Measurements from ENCODE around the gene NAV2.

Gene NAV2

GRCh38 chr11:20042811-20043341 is 330.2 kb downstream of the NAV2 start:
- Mint-ChIP-seq H3K27me3 (ENCODE audit: low read depth) (no peaks in the 10 kb centered on the region), H3K4me3 (no peak overlapping the region), H3K27ac (no peak overlapping the region), H3K36me3 (ENCODE audit: low read depth) (no peaks in the 10 kb centered on the region), H3K9me3 (no peaks in the 10 kb centered on the region), H3K4me1 (ENCODE audit: low read depth) (no peaks in the 10 kb centered on the region)

- Mint-ChIP-seq H3K4me1 (ENCODE audit: low read depth) (no peaks in the 10 kb centered on the region), H3K36me3 (ENCODE audit: low read depth) (no peaks in the 10 kb centered on the region), H3K27ac (no peak overlapping the region), H3K27me3 (ENCODE audit: low read depth) (no peaks in the 10 kb centered on the region), H3K9me3 (no peaks in the 10 kb centered on the region), H3K4me3 (no peak overlapping the region)
Observed at GRCh38 chr11:20043992-20044391, 331.4 kb downstream of the NAV2 start.

- no peak overlapping the region for H3K27ac Mint-ChIP-seq
- no peaks in the 10 kb centered on the region for H3K9me3 Mint-ChIP-seq
- no peaks in the 10 kb centered on the region for H3K36me3 Mint-ChIP-seq (ENCODE audit: low read depth)
- H3K27me3 Mint-ChIP-seq (ENCODE audit: low read depth): no peaks in the 10 kb centered on the region
- H3K4me3 Mint-ChIP-seq: no peak overlapping the region
- no peaks in the 10 kb centered on the region for H3K4me1 Mint-ChIP-seq (ENCODE audit: low read depth)
Observed at GRCh38 chr11:20045098-20045688, 332.6 kb downstream of the NAV2 start.

- Mint-ChIP-seq H3K9me3 (no peaks in the 10 kb centered on the region), H3K27me3 (ENCODE audit: low read depth) (no peaks in the 10 kb centered on the region), H3K4me3 (no peak overlapping the region), H3K36me3 (ENCODE audit: low read depth) (no peaks in the 10 kb centered on the region), H3K4me1 (ENCODE audit: low read depth) (no peaks in the 10 kb centered on the region), H3K27ac (no peak overlapping the region)
Observed at GRCh38 chr11:20046416-20046815, 333.8 kb downstream of the NAV2 start.

- Mint-ChIP-seq H3K27ac (no peak overlapping the region), H3K4me1 (ENCODE audit: low read depth) (no peaks in the 10 kb centered on the region), H3K36me3 (ENCODE audit: low read depth) (no peaks in the 10 kb centered on the region), H3K4me3 (no peak overlapping the region), H3K9me3 (no peaks in the 10 kb centered on the region), H3K27me3 (ENCODE audit: low read depth) (no peaks in the 10 kb centered on the region)
Observed at GRCh38 chr11:20047006-20047768, 334.6 kb downstream of the NAV2 start.

GRCh38 chr11:20047769-20048154 is 335.1 kb downstream of the NAV2 start:
- Mint-ChIP-seq H3K27me3 (ENCODE audit: low read depth) (no peaks in the 10 kb centered on the region), H3K4me1 (ENCODE audit: low read depth) (no peaks in the 10 kb centered on the region), H3K36me3 (ENCODE audit: low read depth) (no peaks in the 10 kb centered on the region), H3K27ac (no peak overlapping the region), H3K9me3 (no peaks in the 10 kb centered on the region), H3K4me3 (no peak overlapping the region)

GRCh38 chr11:20048246-20048645 is 335.6 kb downstream of the NAV2 start:
- Mint-ChIP-seq H3K9me3 (no peaks in the 10 kb centered on the region), H3K27ac (no peak overlapping the region), H3K4me3 (no peak overlapping the region), H3K36me3 (ENCODE audit: low read depth) (no peaks in the 10 kb centered on the region), H3K4me1 (ENCODE audit: low read depth) (no peaks in the 10 kb centered on the region), H3K27me3 (ENCODE audit: low read depth) (no peaks in the 10 kb centered on the region)

- Mint-ChIP-seq H3K9me3 (no peaks in the 10 kb centered on the region), H3K27me3 (ENCODE audit: low read depth) (no peaks in the 10 kb centered on the region), H3K4me3 (no peak overlapping the region), H3K27ac (no peak overlapping the region), H3K36me3 (ENCODE audit: low read depth) (no peaks in the 10 kb centered on the region), H3K4me1 (ENCODE audit: low read depth) (no peaks in the 10 kb centered on the region)
Observed at GRCh38 chr11:20048707-20049106, 336.1 kb downstream of the NAV2 start.

GRCh38 chr11:20049231-20049630 is 336.6 kb downstream of the NAV2 start:
- H3K27ac Mint-ChIP-seq: no peak overlapping the region
- no peaks in the 10 kb centered on the region for H3K27me3 Mint-ChIP-seq (ENCODE audit: low read depth)
- H3K36me3 Mint-ChIP-seq (ENCODE audit: low read depth): no peaks in the 10 kb centered on the region
- H3K4me1 Mint-ChIP-seq (ENCODE audit: low read depth): no peaks in the 10 kb centered on the region
- H3K4me3 Mint-ChIP-seq: no peak overlapping the region
- H3K9me3 Mint-ChIP-seq: no peaks in the 10 kb centered on the region

GRCh38 chr11:20050048-20050447 is 337.4 kb downstream of the NAV2 start:
- Mint-ChIP-seq H3K9me3 (no peaks in the 10 kb centered on the region), H3K4me3 (no peak overlapping the region), H3K27ac (no peak overlapping the region), H3K36me3 (ENCODE audit: low read depth) (no peaks in the 10 kb centered on the region), H3K4me1 (ENCODE audit: low read depth) (no peaks in the 10 kb centered on the region), H3K27me3 (ENCODE audit: low read depth) (no peaks in the 10 kb centered on the region)

- no peaks in the 10 kb centered on the region for H3K9me3 Mint-ChIP-seq
- no peaks in the 10 kb centered on the region for H3K36me3 Mint-ChIP-seq (ENCODE audit: low read depth)
- no peak overlapping the region for H3K27ac Mint-ChIP-seq
- no peaks in the 10 kb centered on the region for H3K4me1 Mint-ChIP-seq (ENCODE audit: low read depth)
- no peaks in the 10 kb centered on the region for H3K27me3 Mint-ChIP-seq (ENCODE audit: low read depth)
- no peak overlapping the region for H3K4me3 Mint-ChIP-seq
Observed at GRCh38 chr11:20050551-20051333, 338.1 kb downstream of the NAV2 start.

GRCh38 chr11:20051469-20052399 is 339.1 kb downstream of the NAV2 start:
- Mint-ChIP-seq H3K36me3 (ENCODE audit: low read depth) (no peaks in the 10 kb centered on the region), H3K27me3 (ENCODE audit: low read depth) (no peaks in the 10 kb centered on the region), H3K4me3 (no peak overlapping the region), H3K9me3 (no peaks in the 10 kb centered on the region), H3K27ac (no peak overlapping the region), H3K4me1 (ENCODE audit: low read depth) (no peaks in the 10 kb centered on the region)

GRCh38 chr11:20053572-20053971 is 340.9 kb downstream of the NAV2 start:
- no peaks in the 10 kb centered on the region for H3K27me3 Mint-ChIP-seq (ENCODE audit: low read depth)
- no peak overlapping the region for H3K4me3 Mint-ChIP-seq
- no peaks in the 10 kb centered on the region for H3K4me1 Mint-ChIP-seq (ENCODE audit: low read depth)
- no peaks in the 10 kb centered on the region for H3K9me3 Mint-ChIP-seq
- no peaks in the 10 kb centered on the region for H3K36me3 Mint-ChIP-seq (ENCODE audit: low read depth)
- no peak overlapping the region for H3K27ac Mint-ChIP-seq

GRCh38 chr11:20054584-20054983 is 341.9 kb downstream of the NAV2 start:
- H3K27ac Mint-ChIP-seq: no peak overlapping the region
- H3K36me3 Mint-ChIP-seq (ENCODE audit: low read depth): no peaks in the 10 kb centered on the region
- H3K9me3 Mint-ChIP-seq: no peaks in the 10 kb centered on the region
- H3K4me3 Mint-ChIP-seq: no peak overlapping the region
- H3K27me3 Mint-ChIP-seq (ENCODE audit: low read depth): no peaks in the 10 kb centered on the region
- no peaks in the 10 kb centered on the region for H3K4me1 Mint-ChIP-seq (ENCODE audit: low read depth)

Measured in T-helper 1 cell treated with Interleukin-12 subunit alpha and Interleukin-12 subunit beta and Interleukin-4 antibody, amounts not matched to agents 30 μg/mL and 1 μg/mL, for 36 hours (primary cell).